Measurements from ENCODE around the gene IPO4.
"Not testable (repeated sequence)": the region's sequence is repeated elsewhere in the genome, so short reads cannot be mapped to it uniquely, and the experiment has no call there.

IPO4 gene

DNA sequence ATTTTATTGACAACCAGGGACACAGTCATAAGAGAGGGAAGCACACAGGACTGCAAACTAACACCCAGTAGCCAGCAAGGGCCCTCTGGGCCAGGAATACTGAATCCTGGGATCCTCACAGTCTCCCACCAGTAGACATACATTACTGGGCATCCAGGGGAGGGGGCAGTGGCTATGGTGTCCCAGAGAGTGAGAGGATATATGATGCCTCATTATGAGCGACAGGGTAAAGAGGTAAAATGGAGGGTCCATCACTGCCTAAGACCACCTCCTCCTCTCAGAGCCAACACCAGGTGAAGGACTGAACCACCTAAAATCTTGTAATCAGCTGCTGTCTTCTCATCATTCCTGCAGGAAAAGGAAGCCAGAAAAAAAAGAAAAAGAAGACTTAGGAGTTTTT is 28.3 kb upstream of the IPO4 start:
- DNase-seq (ENCODE audit: low read depth in 2 of 2): not testable (repeated sequence)

DNA sequence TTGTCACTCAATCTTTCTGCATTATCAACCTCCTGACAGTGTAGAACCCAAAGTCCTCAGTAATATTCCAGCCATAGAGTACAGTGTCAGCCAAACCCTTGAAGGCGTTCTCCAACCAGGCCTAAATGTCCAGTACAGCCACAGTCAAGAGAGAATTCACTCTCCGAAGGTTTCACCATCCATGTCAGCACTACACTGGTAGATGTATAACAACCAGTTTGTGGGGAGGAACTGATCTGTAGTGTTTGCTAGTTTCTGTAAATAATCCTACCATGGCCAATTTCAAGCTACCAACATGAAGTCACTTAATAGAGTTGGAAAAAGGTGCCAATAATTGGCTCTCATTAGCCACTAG is 27.7 kb upstream of the IPO4 start:
- DNase-seq (ENCODE audit: low read depth in 2 of 2): no peak

DNA sequence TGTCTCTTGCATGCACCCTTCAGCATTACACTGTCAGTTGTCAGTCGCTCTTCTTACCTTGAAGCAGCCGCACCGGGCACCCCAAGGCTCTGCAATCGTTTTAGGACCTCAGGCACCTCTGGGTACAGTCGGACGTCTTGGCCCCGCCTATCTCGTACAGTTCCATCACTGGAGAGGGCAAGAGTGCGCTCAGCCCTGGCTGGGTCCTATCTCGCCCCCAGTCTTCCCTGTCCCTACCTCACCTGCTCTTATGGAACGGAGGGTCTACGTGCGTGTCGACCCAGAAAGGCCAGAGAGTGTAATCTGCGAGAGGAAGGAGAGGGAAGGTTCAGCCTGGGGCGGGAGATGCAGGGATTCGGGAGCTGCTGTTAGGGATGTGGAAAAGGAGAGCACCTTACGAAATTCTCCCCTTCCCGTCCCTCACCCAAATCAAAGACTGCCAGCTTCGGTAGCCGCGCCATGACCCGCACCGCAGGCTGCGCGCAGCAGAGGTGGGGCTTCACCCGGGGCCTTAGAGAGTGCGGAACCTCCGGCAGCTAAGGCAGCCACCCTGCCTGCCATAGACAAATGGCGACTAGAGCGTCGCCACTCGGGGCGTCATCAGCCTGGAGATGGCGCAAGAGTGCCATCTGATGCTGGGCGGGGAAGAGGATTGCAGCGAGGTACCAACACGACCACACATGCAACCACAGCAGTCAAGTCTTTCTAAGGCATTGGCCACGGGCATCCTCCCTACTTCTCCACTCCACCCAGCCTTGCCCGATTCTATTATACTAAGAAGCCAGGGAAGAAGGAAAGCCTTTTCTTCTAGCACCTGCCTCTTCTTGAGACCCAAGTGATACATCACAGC is 27.1 kb upstream of the IPO4 start, which contains the start of gene MDP1:
Gene MDP1, minus strand, starts transcription at position 572 of the 850 bp plus-strand sequence. Its CDS starts 111 bp downstream, at position 461.
- peak; percentile 68 to 72 for DNase-seq (ENCODE audit: low read depth in 2 of 2)

DNA sequence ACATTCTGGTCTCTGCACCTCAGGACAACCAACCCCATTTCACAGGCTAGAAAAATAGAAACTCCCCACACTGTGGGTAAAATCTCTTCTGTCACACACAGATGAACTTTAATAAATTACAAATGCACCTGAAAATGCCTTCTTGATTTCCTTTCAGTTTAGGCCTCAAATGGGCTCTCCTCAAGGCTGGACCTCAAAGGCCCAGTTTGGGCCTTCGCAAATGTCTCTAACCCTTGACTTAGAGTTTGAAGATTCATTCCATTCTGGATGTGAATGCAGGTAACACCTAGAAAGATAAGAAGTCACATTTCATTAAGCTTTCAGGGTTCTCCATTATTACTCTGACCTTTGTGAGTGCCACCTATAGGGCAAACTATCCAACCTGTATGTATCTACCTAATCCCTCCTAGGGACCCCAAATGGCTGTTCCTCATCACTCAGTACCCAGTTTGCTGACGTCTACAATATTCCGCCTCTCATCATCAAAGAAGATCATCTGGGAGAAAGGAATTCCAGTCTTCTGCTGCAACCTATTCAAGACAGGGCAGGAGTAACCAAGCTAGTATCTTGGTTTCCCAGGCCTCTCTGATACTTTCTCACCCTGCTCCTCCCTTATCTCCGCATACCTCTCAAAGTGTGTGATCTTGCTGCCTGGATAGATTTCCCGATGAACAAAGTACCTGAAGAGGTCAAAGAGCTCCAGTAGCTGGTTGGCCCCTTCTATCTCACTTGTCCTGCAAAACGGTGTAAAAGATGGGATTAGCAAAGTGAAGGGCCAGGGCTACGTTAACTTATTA is 25.4 kb upstream of the IPO4 start:
- no peak for DNase-seq (ENCODE audit: low read depth in 2 of 2)

DNA sequence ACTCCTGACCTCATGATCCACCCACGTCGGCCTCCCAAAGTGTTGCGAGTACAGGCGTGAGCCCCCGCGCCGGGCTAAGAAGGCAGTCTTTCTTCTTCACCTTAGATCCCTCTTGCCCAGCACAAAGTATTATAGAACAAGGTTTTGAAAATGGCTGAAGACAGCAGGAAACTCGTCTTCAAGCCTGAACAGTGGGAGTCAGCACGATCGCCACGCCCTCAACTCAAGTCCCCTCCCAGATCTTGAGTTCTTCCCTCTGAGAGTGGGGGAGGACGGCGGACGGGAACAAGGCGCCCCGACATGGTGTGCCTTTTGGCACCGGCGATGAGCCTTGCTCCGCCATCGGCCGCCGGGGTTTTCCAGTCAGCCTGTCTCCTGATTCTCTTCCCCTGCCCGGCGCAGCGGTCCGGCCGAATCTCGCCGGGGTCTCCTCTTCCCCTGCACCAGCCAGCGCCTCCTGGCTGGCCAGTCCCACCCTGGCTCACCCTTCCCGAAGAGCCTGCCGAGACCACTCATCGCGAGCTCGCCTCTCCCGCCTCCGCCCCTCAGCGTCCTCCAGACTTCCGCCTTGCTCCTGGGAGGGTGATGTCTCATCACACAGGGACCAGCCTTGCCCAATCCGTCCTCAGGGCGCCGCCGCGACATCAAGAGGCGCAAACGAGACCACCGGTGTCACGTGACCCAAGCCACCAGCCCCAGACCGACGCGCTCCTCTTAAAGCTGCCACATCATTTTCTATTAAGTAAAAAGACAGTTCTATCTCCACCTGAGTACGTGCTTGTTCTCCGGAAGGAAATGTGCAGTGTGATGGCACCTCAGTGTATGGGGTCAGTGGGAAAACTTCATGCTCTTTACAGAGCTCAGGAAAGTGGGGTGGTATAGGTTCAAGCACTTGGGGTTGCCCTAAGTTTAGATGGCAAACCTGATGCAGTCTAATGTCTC is 24.6 kb upstream of the IPO4 start, which contains the start of gene CHMP4A:
Gene CHMP4A, minus strand, starts transcription at position 565 of the 942 bp plus-strand sequence. Its CDS starts 49 bp downstream, at position 516.
- DNase-seq (ENCODE audit: low read depth in 2 of 2): peak; percentile 93 to 95

DNA sequence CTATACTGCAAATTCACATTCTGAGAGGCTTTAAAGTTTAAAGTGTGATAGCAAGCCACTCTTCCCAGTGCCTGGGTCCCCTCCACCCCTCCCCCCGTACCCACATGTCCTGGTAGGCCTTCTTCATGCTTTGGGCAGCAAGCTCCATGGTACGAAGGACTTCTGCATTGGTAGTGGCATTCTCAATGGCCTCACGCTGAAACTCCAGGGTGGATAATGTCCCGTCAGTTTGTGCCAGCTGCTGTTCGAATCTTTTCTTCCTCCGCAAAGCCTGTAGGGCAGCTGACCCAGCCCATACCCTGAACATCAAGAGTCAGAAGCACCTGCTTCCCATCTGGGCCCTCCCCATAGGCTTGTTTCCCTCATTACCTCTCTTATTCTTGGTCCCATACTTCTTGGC is 22.7 kb upstream of the IPO4 start:
- DNase-seq (ENCODE audit: low read depth in 2 of 2): no peak

DNA sequence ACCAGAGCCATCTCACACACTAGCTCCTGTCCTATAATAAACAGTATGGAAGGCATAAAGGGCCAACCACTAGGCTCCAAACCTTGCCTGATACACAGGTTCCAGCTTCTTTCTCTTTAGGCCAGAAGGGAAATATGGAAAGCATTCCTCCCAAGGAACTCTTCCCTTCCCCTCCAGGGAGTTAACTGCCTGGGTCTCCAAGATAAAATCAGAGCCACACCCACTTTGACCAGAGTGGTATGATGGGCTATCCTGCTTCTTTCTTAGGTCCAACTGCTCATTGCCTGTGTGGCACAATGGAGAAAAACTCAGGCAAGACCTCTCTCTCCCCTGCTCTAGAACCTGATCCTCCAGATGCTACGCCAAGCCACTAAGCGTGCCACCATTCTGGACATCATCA is 19.0 kb upstream of the IPO4 start:
- DNase-seq (ENCODE audit: low read depth in 2 of 2): no peak

DNA sequence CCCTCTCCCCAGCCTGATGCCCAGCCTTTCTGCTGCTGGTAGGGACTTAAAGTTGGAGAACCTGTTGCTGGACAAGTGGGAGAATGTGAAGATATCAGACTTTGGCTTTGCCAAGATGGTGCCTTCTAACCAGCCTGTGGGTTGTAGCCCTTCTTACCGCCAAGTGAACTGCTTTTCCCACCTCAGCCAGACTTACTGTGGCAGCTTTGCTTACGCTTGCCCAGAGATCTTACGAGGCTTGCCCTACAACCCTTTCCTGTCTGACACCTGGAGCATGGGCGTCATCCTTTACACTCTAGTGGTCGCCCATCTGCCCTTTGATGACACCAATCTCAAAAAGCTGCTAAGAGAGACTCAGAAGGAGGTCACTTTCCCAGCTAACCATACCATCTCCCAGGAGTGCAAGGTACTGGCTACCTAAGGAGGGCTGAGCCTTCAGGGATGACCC is 18.5 kb upstream of the IPO4 start:
- DNase-seq (ENCODE audit: low read depth in 2 of 2): no peak

DNA sequence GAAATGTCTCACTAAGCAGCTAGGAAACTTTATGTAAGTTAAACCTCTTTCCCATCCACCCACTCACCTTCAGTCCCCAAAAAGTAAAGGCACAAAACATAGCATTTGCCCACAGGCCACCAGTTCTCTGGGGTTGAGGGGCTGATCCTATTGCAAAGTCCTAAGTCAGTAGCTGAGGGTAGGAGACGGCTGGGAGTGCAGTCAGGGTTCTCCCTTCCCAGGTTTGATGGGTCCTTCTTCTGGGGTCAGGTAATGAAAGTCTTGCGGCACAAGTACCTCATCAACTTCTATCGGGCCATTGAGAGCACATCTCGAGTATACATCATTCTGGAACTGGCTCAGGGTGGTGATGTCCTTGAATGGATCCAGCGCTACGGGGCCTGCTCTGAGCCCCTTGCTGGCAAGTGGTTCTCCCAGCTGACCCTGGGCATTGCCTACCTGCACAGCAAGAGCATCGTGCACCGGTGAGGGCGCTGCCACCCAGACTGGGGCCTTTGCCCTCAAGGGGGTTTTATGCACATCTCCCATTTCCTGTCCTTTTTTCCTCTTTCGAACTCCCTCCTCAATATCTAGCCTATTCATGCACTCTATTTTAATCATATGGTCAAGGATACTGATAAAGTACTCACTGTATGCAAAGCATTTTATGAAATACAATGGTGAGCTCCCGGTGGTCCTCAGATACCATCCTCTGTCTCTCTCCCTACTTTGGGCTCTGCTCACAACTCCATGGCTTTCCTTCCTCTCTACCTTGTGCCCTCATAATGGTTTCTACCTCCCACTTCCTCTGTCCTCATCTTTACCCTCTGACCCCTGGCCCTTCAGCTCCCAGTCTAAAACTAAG is 17.9 kb upstream of the IPO4 start:
- DNase-seq (ENCODE audit: low read depth in 2 of 2): no peak

DNA sequence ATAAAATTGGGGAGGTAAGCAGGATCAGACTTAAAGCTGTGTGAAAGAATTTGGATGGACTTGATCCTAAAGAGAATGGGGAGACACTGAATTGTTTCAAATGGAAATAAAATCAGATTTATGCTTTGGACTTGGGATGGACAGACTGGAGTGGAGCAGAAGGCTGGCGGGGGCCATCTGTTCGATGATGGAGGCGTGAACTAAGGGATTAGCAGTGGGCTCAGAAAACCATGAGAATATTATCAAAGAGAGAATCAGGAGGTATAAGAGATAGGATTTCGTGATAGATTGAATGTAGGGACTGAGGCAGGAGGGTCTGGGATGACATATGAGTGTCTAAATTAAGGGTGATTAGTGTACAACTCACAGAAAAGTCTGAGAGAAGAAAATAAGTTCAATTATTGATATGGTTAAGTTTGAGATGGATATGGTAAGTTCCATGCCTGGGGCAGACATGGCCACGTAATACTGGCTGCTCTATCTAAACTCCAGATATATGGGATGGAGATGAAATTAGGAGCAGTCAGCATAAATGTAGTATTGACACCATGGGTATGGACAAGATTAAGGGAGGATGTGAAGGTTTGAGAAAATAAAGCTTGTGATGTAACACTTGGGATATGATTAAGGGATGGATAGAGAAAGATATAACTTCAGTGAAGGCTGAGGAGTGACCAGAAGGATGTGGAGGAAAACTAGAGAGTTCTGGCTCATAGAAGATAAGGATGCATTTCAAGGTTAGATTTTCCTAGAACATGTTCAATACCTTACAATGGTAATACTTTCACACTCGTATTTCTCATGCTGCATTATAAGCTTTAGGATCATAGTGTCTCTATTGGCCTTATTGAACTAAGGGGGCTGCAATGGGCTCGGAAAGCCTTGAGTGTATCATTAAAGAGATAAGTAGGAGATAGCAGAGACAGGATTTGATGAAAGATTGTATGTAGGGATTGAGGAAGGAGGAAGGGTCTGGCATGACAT is 15.8 kb upstream of the IPO4 start:
- DNase-seq (ENCODE audit: low read depth in 2 of 2): no peak

DNA sequence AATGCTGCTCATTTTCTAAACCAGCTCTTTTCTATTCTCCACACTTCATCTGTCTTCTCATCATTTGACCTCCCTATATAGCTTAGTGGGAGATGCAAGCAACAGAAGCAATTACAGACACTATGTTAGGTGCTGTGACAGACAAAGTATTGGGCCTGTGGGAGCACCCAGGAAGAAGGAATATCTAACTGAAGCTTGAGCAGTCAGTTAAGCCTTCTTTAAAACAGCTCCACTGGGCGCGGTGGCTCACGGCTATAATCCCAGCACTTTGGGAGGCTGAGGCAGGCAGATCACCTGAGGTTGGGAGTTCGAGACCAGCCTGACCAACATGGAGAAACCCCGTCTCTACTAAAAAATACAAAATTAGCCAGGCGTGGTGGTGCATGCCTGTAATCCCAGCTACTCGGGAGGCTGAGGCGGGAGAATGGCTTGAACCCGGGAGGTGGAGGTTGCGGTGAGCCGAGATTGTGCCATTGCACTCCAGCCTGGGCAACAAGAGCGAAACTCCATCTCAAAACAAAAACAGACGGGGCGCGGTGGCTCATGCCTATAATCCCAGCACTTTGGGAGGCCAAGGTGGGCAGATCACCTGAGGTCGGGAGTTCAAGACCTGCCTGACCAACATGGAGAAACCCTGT is 14.8 kb upstream of the IPO4 start:
- not testable (repeated sequence) for DNase-seq (ENCODE audit: low read depth in 2 of 2)

DNA sequence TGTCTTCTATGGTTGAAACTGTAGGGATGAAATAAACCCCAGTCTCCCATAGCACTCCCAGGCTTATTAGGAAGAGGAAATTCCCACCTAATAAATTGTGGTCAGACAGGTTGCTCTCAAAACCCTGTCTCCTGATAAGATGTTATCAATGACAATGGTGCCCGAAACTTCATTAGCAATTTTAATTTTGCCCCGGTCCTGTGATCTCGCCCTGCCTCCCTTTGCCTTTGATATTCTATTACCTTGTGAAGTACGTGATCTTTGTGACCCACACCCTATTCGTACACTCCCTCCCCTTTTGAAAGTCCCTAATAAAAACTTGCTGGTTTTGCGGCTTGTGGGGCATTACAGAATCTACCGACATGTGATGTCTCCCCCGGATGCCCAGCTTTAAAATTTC is 13.9 kb upstream of the IPO4 start:
- DNase-seq (ENCODE audit: low read depth in 2 of 2): not testable (repeated sequence)

DNA sequence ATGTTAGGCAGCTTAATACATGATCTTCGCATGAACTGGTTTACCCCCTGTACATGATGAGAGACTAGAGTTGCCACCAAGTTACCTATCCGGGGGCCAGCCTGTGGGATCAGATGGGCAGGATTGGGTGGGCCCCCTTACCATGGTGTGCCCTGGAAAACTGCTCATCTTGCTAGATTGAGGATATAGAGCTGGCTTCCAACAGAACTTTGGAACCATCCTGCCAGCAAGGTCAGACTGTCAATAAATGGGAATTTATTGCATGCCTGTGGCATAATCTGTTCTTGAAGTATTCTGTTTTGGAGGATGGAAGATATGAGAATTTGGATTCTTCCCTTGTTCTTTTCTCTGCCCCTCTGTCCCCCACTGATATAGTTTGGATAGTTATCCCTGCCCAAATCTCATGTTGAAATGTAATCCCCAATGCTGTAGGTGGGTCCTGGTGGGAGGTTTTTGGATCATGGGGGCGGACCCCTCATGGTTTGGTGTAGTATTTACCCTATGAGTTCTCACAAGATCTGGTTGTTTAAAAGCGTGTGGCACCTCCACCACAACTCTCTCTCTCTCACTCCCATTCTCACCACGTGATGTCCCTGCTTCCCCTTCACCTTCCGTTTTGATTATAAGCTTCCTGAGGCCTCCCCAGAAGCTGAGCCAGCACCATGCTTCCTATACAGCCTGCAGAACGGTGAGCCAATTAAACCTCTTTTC is 10.4 kb upstream of the IPO4 start:
- DNase-seq (ENCODE audit: low read depth in 2 of 2): no peak

DNA sequence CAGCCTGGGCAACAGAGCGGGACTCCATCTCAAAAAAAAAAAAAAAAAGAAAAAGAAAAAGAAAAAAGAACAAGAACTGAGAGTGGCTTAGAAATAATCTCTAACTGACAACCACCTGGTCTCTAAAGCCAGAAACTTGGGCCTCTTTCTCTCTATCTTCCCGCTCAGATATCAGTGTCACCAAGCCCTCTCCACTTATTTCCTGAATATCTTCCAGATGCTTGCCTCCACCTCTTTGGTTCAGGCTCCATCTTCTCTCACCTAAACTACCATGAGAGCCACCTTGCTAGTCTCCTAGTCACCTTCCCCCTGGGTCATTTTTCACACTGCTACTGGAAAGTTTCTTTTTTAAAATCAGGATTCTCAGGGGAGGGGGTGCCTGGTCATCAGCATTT is 8.4 kb upstream of the IPO4 start:
- DNase-seq (ENCODE audit: low read depth in 2 of 2): no peak

DNA sequence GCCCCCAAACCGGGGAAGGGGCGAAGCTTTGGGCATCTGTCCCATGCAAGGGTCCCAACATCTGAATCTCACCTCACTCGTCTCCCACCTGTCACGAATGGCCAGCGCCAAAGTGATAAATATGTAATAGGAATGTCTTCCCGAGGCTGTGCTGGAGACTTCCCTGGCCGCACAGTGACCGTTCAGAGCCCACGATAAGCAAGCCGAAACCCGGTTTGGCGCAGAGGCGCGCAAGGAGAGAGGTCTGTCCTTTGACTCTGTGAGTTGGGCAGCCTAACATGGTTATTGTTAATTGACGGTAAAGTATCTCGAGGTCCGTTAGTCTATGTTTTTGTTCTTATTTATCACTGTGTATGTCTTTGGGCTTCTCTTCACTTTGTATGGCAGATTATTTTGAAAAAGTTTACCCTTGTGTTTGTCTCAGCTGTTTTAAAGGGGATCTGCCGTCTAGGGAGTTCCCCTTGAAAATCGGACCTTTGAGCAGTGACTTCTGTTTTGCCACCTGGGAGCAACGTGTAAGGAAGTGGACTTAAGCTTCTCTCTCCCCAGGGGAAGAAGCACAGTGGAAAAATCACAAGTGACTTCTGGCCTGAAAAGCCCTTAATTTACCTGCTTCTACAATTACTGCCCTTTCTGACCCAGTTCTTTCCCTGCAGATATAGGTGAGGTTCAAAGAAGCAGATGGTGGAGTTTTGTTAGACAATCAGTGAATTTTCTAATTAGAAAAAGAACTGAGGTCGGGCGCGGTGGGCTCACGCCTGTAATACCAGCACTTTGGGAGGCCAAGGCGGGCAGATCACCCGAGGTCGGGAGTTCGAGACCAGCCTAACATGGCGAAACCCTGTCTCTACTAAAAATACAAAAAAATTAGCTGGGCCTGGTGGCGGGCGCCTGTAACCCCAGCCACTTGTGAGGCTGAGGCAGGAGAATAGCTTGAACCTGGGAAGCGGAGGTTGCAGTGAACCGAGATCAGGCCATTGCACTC is 7.7 kb upstream of the IPO4 start:
- DNase-seq (ENCODE audit: low read depth in 2 of 2): no peak

DNA sequence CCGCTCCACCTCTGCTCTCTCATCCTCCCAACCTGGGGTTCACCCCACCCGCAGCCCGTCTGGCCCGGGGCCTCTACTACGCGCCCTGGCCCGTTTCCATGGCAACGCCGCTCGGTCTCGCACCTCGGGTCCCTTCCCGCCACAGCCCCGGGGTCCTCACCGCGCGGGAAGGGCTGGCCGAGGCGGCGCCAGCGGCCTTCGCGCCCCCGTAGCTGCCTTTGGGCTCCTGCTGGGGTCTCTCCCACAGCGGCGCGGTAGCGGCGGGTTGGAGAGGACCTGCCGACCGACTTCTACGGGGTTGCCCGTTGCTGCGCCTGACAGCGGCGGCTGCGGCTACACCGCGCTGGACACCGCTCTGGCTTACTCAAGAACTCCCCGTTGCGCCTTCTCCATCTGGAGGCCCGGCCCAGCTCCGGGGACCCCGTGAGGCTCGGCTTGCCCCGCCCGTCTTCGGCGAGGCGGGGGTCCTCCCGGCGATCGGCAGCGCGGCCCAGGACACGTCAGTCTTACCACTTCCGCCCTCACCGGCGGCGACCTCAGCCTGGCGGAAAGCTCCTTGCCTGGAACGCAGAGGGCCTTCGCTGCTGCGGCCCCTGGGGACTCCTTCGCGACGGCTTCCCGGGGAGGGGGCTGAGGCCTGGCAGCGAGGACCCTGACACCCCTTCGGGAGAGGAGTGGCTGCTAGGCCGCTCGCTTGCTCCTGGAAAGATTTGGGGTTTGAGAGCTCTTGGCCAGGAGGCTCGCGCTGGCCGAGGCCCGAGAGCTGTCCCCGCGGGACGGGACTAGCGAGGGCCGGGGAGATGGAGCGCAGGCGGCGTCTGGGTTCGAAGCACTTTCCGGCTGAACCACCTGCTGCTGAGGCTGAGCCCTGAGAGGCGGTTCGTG is 6.8 kb upstream of the IPO4 start, which contains the start of gene TM9SF1:
Gene TM9SF1, minus strand, starts transcription at position 256 of the 885 bp plus-strand sequence. CDS start 422 bp downstream, outside the sequence.
- peak; percentile 72 to 74 for DNase-seq (ENCODE audit: low read depth in 2 of 2)

Data from activated CD8-positive, alpha-beta memory T cell treated with anti-CD3 and anti-CD28 coated beads for 4 hours (primary cell).